ENCODE measurements around the gene LARGE1.

Gene LARGE1

GRCh38 chr22:33589297-33589696, 331.0 kb downstream of the LARGE1 start:
- H3K27ac ChIP-seq (replicated peaks): no peak overlapping the region
- no peaks in the 10 kb centered on the region for H3K27me3 ChIP-seq (ENCODE audit: insufficient read depth, poor library complexity, severe bottlenecking)
- no peak for DNase-seq (ENCODE audit: low read depth in 1 of 2, low spot score in 1 of 2)
- no peak for TF ChIP-seq REST (IDR thresholded peaks at IDR 0.05; ENCODE audit: insufficient replicate concordance, low read depth)
- TF ChIP-seq SPI1 (IDR thresholded peaks at IDR 0.05; ENCODE audit: borderline replicate concordance, low read depth): no peak
- no peak for TF ChIP-seq CTCF (IDR thresholded peaks at IDR 0.05; ENCODE audit: insufficient read depth, low read length)
- no peak for TF ChIP-seq POLR2AphosphoS5 (IDR thresholded peaks at IDR 0.05; ENCODE audit: low read depth)
- TF ChIP-seq GABPA (IDR thresholded peaks at IDR 0.05; ENCODE audit: low read depth): no peak
- no peak overlapping the region for H3K4me3 ChIP-seq (replicated peaks; ENCODE audit: insufficient read depth, low read length)

GRCh38 chr22:33588860-33589259, 331.4 kb downstream of the LARGE1 start:
- TF ChIP-seq GABPA (IDR thresholded peaks at IDR 0.05; ENCODE audit: low read depth): no peak
- TF ChIP-seq REST (IDR thresholded peaks at IDR 0.05; ENCODE audit: insufficient replicate concordance, low read depth): no peak
- no peak for TF ChIP-seq SPI1 (IDR thresholded peaks at IDR 0.05; ENCODE audit: borderline replicate concordance, low read depth)
- no peak for TF ChIP-seq POLR2AphosphoS5 (IDR thresholded peaks at IDR 0.05; ENCODE audit: low read depth)
- TF ChIP-seq CTCF (IDR thresholded peaks at IDR 0.05; ENCODE audit: insufficient read depth, low read length): no peak
- no peaks in the 10 kb centered on the region for H3K27me3 ChIP-seq (ENCODE audit: insufficient read depth, poor library complexity, severe bottlenecking)
- no peak overlapping the region for H3K27ac ChIP-seq (replicated peaks)
- no peak for DNase-seq (ENCODE audit: low read depth in 1 of 2, low spot score in 1 of 2)
- no peak overlapping the region for H3K4me3 ChIP-seq (replicated peaks; ENCODE audit: insufficient read depth, low read length)

- DNase-seq (ENCODE audit: low read depth in 1 of 2, low spot score in 1 of 2): no peak
- Histone ChIP-seq H3K27me3 (ENCODE audit: insufficient read depth, poor library complexity, severe bottlenecking) (no peaks in the 10 kb centered on the region), H3K27ac (replicated peaks) (no peak overlapping the region), H3K4me3 (replicated peaks; ENCODE audit: insufficient read depth, low read length) (no peak overlapping the region)
- TF ChIP-seq GABPA (IDR thresholded peaks at IDR 0.05; ENCODE audit: low read depth): no peak
- TF ChIP-seq REST (IDR thresholded peaks at IDR 0.05; ENCODE audit: insufficient replicate concordance, low read depth): no peak
- no peak for TF ChIP-seq SPI1 (IDR thresholded peaks at IDR 0.05; ENCODE audit: borderline replicate concordance, low read depth)
- no peak for TF ChIP-seq POLR2AphosphoS5 (IDR thresholded peaks at IDR 0.05; ENCODE audit: low read depth)
- TF ChIP-seq CTCF (IDR thresholded peaks at IDR 0.05; ENCODE audit: insufficient read depth, low read length): no peak
Measured at GRCh38 chr22:33584152-33584551, 336.1 kb downstream of the LARGE1 start.
